Mucosa of descending colon (tissue), 3 donors: Measurements from ENCODE around the gene PRR13. TPM values are rescaled to one million over a fixed set of nuclear protein-coding genes. Genes with fewer than 3 reads are reported as not detected.
A peak's percentile ranks its signal among the peaks of the same experiment; 100 is the strongest.

Source experiments
- ATAC-seq: fragments of 200-7000 bp; cut with Tn5 transposase; one replicate; pipeline ENCODE4 v1.9.1; 2020; ENCODE audit warnings: mild to moderate bottlenecking, moderate library complexity
- DNase-seq, 3 donors: peaks; one replicate each; pipeline ENCODE4 v3.0.0-alpha.2; 2020
- H3K36me3 ChIP-seq: fragments of 200-600 bp; one replicate; pipeline ENCODE4 v1.8.0; 2021; ENCODE audit warnings: low read depth, mild to moderate bottlenecking
- H3K4me1 ChIP-seq: fragments of 200-600 bp; one replicate; pipeline ENCODE4 v1.8.0; 2021; ENCODE audit warnings: low read depth, mild to moderate bottlenecking
- H3K4me3 ChIP-seq: fragments of 200-600 bp; one replicate; pipeline ENCODE4 v1.8.0; 2021; ENCODE audit warnings: mild to moderate bottlenecking
- H3K9me3 ChIP-seq: fragments of 200-600 bp; one replicate; pipeline ENCODE4 v1.8.0; 2021; ENCODE audit warnings: mild to moderate bottlenecking
- CTCF ChIP-seq: fragments of 200-600 bp; IDR thresholded peaks from one replicate; pipeline ENCODE4 v1.8.0; 2022; ENCODE audit warnings: antibody characterized with exemption, mild to moderate bottlenecking
- intact Hi-C, 2 donors: fragments of 100-400 bp; cut with DNase I in 1 of 2; cut with micrococcal nuclease in 1 of 2; formaldehyde crosslinking; loops; one replicate each; pipeline versions ENCODE4 v1.11.0 to v1.11.1; 2022; cut with DNase I, micrococcal nuclease
- total RNA-seq, 3 donors: library from RNA; stranded (reverse); fragmentation: NEBNext Ultra II Directional in 2 of 3; extraction: Animal tissue kit (Norgen Biotek cat#: 25700) in 2 of 3; gene quantifications; one replicate each; pipeline versions ENCODE4 v1.2.1 to v1.2.4, GENCODE V29; 2021 to 2023
- donor health status: DM: no; HTN: no; CAD: no; lungs with moderate emphysema.
- donor health status: DM: no; HTN: no; CAD: no.
- donor health status: DM: no; HTN: yes; CAD: no.

PRR13 gene
- total RNA-seq, 3 donors from 2014 or later, result 283 to 581 (median 528) TPM

GRCh38 chr12:53451661-53452158 is 10.2 kb downstream of the PRR13 start, which contains the start of gene PCBP2:
TSS of gene PCBP2 (plus strand) at chr12:53452102. CDS start at chr12:53454801, 2,699 bp downstream.
- peak; percentile 75 for TF ChIP-seq CTCF
- H3K4me1 ChIP-seq, result peaks cover 16% of the 10 kb centered on the region
- ATAC-seq (peak; percentile 96), DNase-seq (peak; percentile 96 to 99 (median 97))
- no peaks in the 10 kb centered on the region for H3K9me3 ChIP-seq
- H3K36me3 ChIP-seq, result peaks cover 21% of the 10 kb centered on the region
- H3K4me3 ChIP-seq, result peak within 1 kb of the TSS; percentile 45
- intact Hi-C loops, result no loop called here

- TF ChIP-seq CTCF, result no peak
- peak overlapping the region; percentile 45 for H3K4me3 ChIP-seq
- peaks cover 27% of the 10 kb centered on the region for H3K36me3 ChIP-seq
- peaks cover 16% of the 10 kb centered on the region for H3K4me1 ChIP-seq
- ATAC-seq (peak; percentile 81), DNase-seq (peak; percentile 85 to 89 (median 87))
- no peaks in the 10 kb centered on the region for H3K9me3 ChIP-seq
- intact Hi-C loops, result no loop called here
Measured at GRCh38 chr12:53452159-53453077, 10.9 kb downstream of the PRR13 start.

- no peaks in the 10 kb centered on the region for H3K9me3 ChIP-seq
- H3K36me3 ChIP-seq, result peaks cover 43% of the 10 kb centered on the region
- ATAC-seq (no peak), DNase-seq (no peak)
- no peak overlapping the region for H3K4me3 ChIP-seq
- H3K4me1 ChIP-seq, result peaks cover 16% of the 10 kb centered on the region
- intact Hi-C loops, result no loop called here
- no peak for TF ChIP-seq CTCF
Measured at GRCh38 chr12:53453953-53454640, 12.6 kb downstream of the PRR13 start.

- ATAC-seq, result no peak
- intact Hi-C loops, result no loop called here
Measured at GRCh38 chr12:53454707-53455106, 13.2 kb downstream of the PRR13 start.

More at GRCh38 chr12:53454707-53455106, 13.2 kb downstream of the PRR13 start:
- Histone ChIP-seq H3K4me3 (no peak overlapping the region), H3K36me3 (peaks cover 46% of the 10 kb centered on the region), H3K9me3 (no peaks in the 10 kb centered on the region), H3K4me1 (peaks cover 16% of the 10 kb centered on the region)
- no peak for DNase-seq
- TF ChIP-seq CTCF, result no peak
